Measurements from ENCODE around the gene HRAS.
"Not testable (repeated sequence)": the region's sequence is repeated elsewhere in the genome, so short reads cannot be mapped to it uniquely, and the experiment has no call there.

Gene HRAS

GRCh38 chr11:532527-532985, 2.8 kb downstream of the HRAS start:
- no peak for DNase-seq

- DNase-seq: no peak
These were observed 3.4 kb downstream of the HRAS start for GRCh38 chr11:531919-532526.

GRCh38 chr11:530960-531831, 4.2 kb downstream of the HRAS start:
- no peak for DNase-seq

- DNase-seq: no peak
These were observed 5.5 kb downstream of the HRAS start for GRCh38 chr11:529728-530411.

- DNase-seq: no peak
These were observed 6.3 kb downstream of the HRAS start for GRCh38 chr11:528815-529727.

GRCh38 chr11:528166-528814, 7.1 kb downstream of the HRAS start:
- no peak for DNase-seq

GRCh38 chr11:526192-526591, 9.2 kb downstream of the HRAS start:
- no peak for DNase-seq

- DNase-seq: no peak
These were observed 14.1 kb downstream of the HRAS start for GRCh38 chr11:521177-521688.

GRCh38 chr11:520428-521176, 14.8 kb downstream of the HRAS start:
- DNase-seq: no peak

GRCh38 chr11:518463-519202, 16.7 kb downstream of the HRAS start:
- DNase-seq: no peak

GRCh38 chr11:516918-517685, 18.3 kb downstream of the HRAS start:
- not testable (repeated sequence) for DNase-seq

GRCh38 chr11:516400-516799, 19.0 kb downstream of the HRAS start:
- DNase-seq: no peak

GRCh38 chr11:515131-515530, 20.2 kb downstream of the HRAS start:
- DNase-seq: no peak

GRCh38 chr11:514606-515005, 20.8 kb downstream of the HRAS start:
- DNase-seq: no peak

GRCh38 chr11:512761-513595, 22.4 kb downstream of the HRAS start:
- no peak for DNase-seq

GRCh38 chr11:508956-509355, 26.4 kb downstream of the HRAS start:
- DNase-seq: no peak

- DNase-seq: no peak
These were observed 27.5 kb downstream of the HRAS start for GRCh38 chr11:507727-508515.
